Measurements from ENCODE around the gene ALDH1L2. TPM values are rescaled to one million over a fixed set of nuclear protein-coding genes. Genes with fewer than 3 reads are reported as not detected.

Gene ALDH1L2
- total RNA-seq, 1 experiment from 2014 or later: 2.2 TPM

DNA sequence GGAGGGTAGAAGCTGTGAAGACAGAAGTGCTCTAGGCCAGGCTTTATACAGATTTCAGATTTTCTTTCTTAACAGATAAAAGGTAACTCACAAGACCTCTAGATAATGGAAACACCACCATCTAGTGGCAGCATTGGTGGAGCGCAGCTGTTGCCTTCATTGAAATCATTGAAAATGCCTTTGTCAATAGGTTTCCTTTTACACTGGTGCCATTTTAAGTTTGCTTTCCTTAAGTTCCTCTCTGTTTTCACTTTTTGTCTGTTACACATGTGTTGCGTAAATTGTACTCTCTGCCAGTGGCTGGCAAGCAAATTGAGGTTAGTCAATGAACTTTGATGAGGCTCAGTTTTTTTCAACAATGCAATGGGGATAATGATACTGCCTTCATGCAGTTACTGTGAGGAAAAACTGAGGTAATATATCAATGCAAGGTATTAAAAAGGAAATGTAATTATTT is 31.1 kb downstream of the ALDH1L2 start:
- H3K27me3 ChIP-seq (ENCODE audit: insufficient read depth, low read depth): no peaks in the 10 kb centered on the region
- H3K4me2 ChIP-seq: no peak overlapping the region
- no peaks in the 10 kb centered on the region for H3K4me1 ChIP-seq (replicated peaks; ENCODE audit: insufficient read depth)
- H3K79me2 ChIP-seq (ENCODE audit: low read depth): no peaks in the 10 kb centered on the region
- H3K27ac ChIP-seq: no peak overlapping the region
- no peaks in the 10 kb centered on the region for H3K9me2 ChIP-seq (ENCODE audit: insufficient read depth)
- CTCF ChIA-PET: interaction anchor here (0.6 kb wide), 1 partner anchor 14 kb away, joined by 4 read pairs; no protein-coding TSS in a partner anchor
- peak; percentile 65 to 70 for DNase-seq
- H3K9me3 ChIP-seq (ENCODE audit: insufficient read depth, low read depth): peaks cover 9% of the 10 kb centered on the region; the same call in 1 of the 2 replicates
- no TSS peak for BruUV-seq (replicated peaks)
- POLR2A ChIA-PET (ENCODE audit: unreplicated experiment): no interaction called here
- H3K4me3 ChIP-seq: no peak overlapping the region
- H3F3A ChIP-seq (ENCODE audit: insufficient read depth, low read depth): no peaks in the 10 kb centered on the region
- H4K20me1 ChIP-seq (ENCODE audit: insufficient read depth): no peaks in the 10 kb centered on the region
- no peaks in the 10 kb centered on the region for H3K36me3 ChIP-seq (ENCODE audit: low read depth)
- no peak overlapping the region for H2AFZ ChIP-seq
- TF ChIP-seq EZH2 (IDR thresholded peaks at IDR 0.05; ENCODE audit: low read depth): no peak
- peak; percentile 92 for TF ChIP-seq CTCF (conservative IDR thresholded peaks at IDR 0.05)
- intact Hi-C loops (cut with micrococcal nuclease; ENCODE audit: unreplicated experiment): loop anchor here (1.0 to 5.0 kb wide), 5 partner anchors 96 to 1169 kb away; partner anchors contain the start of gene SLC41A2

DNA sequence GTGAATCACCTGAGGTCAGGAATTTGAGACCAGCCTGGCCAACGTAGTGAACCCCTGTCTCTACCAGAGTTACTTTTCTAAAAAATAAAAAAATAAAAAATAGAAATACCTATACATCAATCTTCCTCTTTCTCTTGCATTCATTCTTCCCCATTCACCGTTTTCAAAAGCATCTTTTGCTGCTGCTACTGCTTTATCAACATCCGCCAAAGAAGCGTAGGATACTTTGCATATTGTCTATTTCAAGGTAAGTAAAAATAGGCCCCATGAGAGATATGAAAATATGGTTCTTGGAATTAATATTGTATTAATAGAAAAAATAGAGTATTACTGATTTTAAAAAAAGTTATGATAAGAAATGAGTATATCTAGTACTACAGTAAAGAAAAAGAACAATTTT is 32.3 kb downstream of the ALDH1L2 start:
- Histone ChIP-seq H3K9me2 (ENCODE audit: insufficient read depth) (no peaks in the 10 kb centered on the region), H3K4me1 (replicated peaks; ENCODE audit: insufficient read depth) (no peaks in the 10 kb centered on the region), H3K9me3 (ENCODE audit: insufficient read depth, low read depth) (peaks cover 9% of the 10 kb centered on the region; the same call in 1 of the 2 replicates), H3K4me3 (no peak overlapping the region), H3K4me2 (no peak overlapping the region), H4K20me1 (ENCODE audit: insufficient read depth) (no peaks in the 10 kb centered on the region), H3F3A (ENCODE audit: insufficient read depth, low read depth) (no peaks in the 10 kb centered on the region), H3K27ac (no peak overlapping the region), H2AFZ (no peak overlapping the region), H3K36me3 (ENCODE audit: low read depth) (no peaks in the 10 kb centered on the region), H3K27me3 (ENCODE audit: insufficient read depth, low read depth) (no peaks in the 10 kb centered on the region), H3K79me2 (ENCODE audit: low read depth) (no peaks in the 10 kb centered on the region)
- intact Hi-C loops (cut with micrococcal nuclease; ENCODE audit: unreplicated experiment): loop anchor here (1.0 to 5.0 kb wide), 4 partner anchors 95 to 851 kb away; partner anchors contain the start of gene SLC41A2
- POLR2A ChIA-PET (ENCODE audit: unreplicated experiment): interaction anchor here (0.6 kb wide), 1 partner anchor 670 kb away, joined by 11 read pairs; no protein-coding TSS in a partner anchor
- no peak for TF ChIP-seq EZH2 (IDR thresholded peaks at IDR 0.05; ENCODE audit: low read depth)
- no peak for TF ChIP-seq CTCF (conservative IDR thresholded peaks at IDR 0.05)
- no peak for DNase-seq
- no TSS peak for BruUV-seq (replicated peaks)
- CTCF ChIA-PET: no interaction called here

DNA sequence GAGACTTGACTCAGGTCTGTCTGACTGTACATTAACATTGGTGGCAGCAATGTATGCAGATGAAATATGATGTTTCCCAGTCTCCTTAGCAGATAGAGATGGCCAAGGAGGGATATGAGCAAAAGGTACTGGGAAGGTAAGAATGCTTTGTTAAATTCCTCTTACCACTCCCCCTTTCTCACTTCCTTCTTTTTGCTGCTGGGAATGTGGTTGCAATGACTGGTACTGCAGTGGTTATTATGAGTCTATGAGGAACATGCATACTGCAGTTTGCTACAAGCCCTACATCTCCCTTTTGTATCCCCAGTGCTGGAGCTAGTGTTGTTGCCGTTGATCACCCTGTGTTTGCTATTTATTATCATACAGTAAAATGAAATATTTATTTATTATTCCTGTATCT is 35.9 kb downstream of the ALDH1L2 start:
- no peaks in the 10 kb centered on the region for H3K27me3 ChIP-seq (ENCODE audit: insufficient read depth, low read depth)
- intact Hi-C loops (cut with micrococcal nuclease; ENCODE audit: unreplicated experiment): no loop called here
- H3K79me2 ChIP-seq (ENCODE audit: low read depth): no peaks in the 10 kb centered on the region
- no peaks in the 10 kb centered on the region for H3K4me1 ChIP-seq (replicated peaks; ENCODE audit: insufficient read depth)
- no peak overlapping the region for H3K27ac ChIP-seq
- ChIA-PET POLR2A (ENCODE audit: unreplicated experiment) (interaction anchor here (0.5 kb wide), 1 partner anchor 340 kb away, joined by 7 read pairs; no protein-coding TSS in a partner anchor), CTCF (no interaction called here)
- DNase-seq: no peak
- H3K36me3 ChIP-seq (ENCODE audit: low read depth): no peaks in the 10 kb centered on the region
- no TSS peak for BruUV-seq (replicated peaks)
- no peaks in the 10 kb centered on the region for H4K20me1 ChIP-seq (ENCODE audit: insufficient read depth)
- no peaks in the 10 kb centered on the region for H3F3A ChIP-seq (ENCODE audit: insufficient read depth, low read depth)
- H2AFZ ChIP-seq: no peak overlapping the region
- no peaks in the 10 kb centered on the region for H3K9me3 ChIP-seq (ENCODE audit: insufficient read depth, low read depth)
- H3K4me2 ChIP-seq: no peak overlapping the region
- no peak overlapping the region for H3K4me3 ChIP-seq
- TF ChIP-seq CTCF (conservative IDR thresholded peaks at IDR 0.05): no peak
- TF ChIP-seq EZH2 (IDR thresholded peaks at IDR 0.05; ENCODE audit: low read depth): no peak
- H3K9me2 ChIP-seq (ENCODE audit: insufficient read depth): no peaks in the 10 kb centered on the region
